Measurements from ENCODE around the gene UNC80.

DNA sequence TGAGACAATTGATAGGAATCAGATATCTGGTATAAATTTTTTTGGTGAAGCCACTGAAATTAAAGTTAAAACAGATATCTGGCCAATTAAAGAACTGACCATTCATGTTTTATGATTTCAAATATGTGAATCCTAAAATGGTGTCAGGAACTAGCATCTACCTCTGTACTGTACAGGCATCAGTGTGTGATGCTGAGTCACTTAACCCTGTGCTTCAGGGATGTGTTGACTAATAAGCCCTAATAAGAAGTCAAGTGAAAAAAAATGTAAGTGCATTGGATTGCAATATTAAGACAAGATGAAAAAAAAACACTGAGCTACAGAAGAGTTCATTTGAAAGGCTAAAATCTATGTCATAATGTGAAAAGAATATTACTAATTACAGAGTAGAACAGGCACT is 9.1 kb upstream of the UNC80 start:
- TF ChIP-seq ELF4 (CRISPR knock-in tag; IDR thresholded peaks at IDR 0.05; ENCODE audit: low read depth), result no peak
- TF ChIP-seq ZNF219 (CRISPR knock-in tag; IDR thresholded peaks at IDR 0.05; ENCODE audit: borderline replicate concordance), result no peak
- TF ChIP-seq, protein P1, sequence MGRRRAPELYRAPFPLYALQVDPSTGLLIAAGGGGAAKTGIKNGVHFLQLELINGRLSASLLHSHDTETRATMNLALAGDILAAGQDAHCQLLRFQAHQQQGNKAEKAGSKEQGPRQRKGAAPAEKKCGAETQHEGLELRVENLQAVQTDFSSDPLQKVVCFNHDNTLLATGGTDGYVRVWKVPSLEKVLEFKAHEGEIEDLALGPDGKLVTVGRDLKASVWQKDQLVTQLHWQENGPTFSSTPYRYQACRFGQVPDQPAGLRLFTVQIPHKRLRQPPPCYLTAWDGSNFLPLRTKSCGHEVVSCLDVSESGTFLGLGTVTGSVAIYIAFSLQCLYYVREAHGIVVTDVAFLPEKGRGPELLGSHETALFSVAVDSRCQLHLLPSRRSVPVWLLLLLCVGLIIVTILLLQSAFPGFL (CRISPR knock-in tag; IDR thresholded peaks at IDR 0.05; ENCODE audit: borderline replicate concordance), result no peak
- TF ChIP-seq TCF7 (CRISPR knock-in tag; IDR thresholded peaks at IDR 0.05; ENCODE audit: low read depth), result no peak
- TF ChIP-seq, protein P2, sequence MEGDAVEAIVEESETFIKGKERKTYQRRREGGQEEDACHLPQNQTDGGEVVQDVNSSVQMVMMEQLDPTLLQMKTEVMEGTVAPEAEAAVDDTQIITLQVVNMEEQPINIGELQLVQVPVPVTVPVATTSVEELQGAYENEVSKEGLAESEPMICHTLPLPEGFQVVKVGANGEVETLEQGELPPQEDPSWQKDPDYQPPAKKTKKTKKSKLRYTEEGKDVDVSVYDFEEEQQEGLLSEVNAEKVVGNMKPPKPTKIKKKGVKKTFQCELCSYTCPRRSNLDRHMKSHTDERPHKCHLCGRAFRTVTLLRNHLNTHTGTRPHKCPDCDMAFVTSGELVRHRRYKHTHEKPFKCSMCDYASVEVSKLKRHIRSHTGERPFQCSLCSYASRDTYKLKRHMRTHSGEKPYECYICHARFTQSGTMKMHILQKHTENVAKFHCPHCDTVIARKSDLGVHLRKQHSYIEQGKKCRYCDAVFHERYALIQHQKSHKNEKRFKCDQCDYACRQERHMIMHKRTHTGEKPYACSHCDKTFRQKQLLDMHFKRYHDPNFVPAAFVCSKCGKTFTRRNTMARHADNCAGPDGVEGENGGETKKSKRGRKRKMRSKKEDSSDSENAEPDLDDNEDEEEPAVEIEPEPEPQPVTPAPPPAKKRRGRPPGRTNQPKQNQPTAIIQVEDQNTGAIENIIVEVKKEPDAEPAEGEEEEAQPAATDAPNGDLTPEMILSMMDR (IDR thresholded peaks at IDR 0.05), result no peak
- no peak for TF ChIP-seq SMAD4 (CRISPR knock-in tag; IDR thresholded peaks at IDR 0.05)
- no peak for TF ChIP-seq ZNF317 (CRISPR knock-in tag; IDR thresholded peaks at IDR 0.05; ENCODE audit: borderline replicate concordance, low read depth)
- TF ChIP-seq ZNF416 (CRISPR knock-in tag; IDR thresholded peaks at IDR 0.05), result no peak
- TF ChIP-seq MLX (CRISPR knock-in tag; IDR thresholded peaks at IDR 0.05), result no peak
- TF ChIP-seq NR3C1 (CRISPR knock-in tag; conservative IDR thresholded peaks at IDR 0.05; ENCODE audit: low read depth), result no peak
- TF ChIP-seq SP1 (CRISPR knock-in tag; conservative IDR thresholded peaks at IDR 0.05), result no peak
- no peak for TF ChIP-seq IRF1 (CRISPR knock-in tag; IDR thresholded peaks at IDR 0.05)
- TF ChIP-seq SMAD3 (CRISPR knock-in tag; IDR thresholded peaks at IDR 0.05; ENCODE audit: borderline replicate concordance), result no peak
- no peak for TF ChIP-seq NR2C2 (CRISPR knock-in tag; IDR thresholded peaks at IDR 0.05)

All from WTC11 (cell line).